ENCODE results near the gene PRICKLE1.

- TF ChIP-seq CTCF (IDR thresholded peaks at IDR 0.05; ENCODE audit: low read length) (no peak), EZH2 (IDR thresholded peaks at IDR 0.05; ENCODE audit: borderline replicate concordance, low read length) (no peak)
Measured at GRCh38 chr12:42516573-42516972, 73.0 kb downstream of the PRICKLE1 start.

All from OCI-LY1 (cell line).